Fibroblast of villous mesenchyme (primary cell): Measurements from ENCODE around the gene DLL4. TPM values are rescaled to one million over a fixed set of nuclear protein-coding genes. Genes with fewer than 3 reads are reported as not detected.
A peak's percentile ranks its signal among the peaks of the same experiment; 100 is the strongest.

Experiments
- DNase-seq: peaks from one replicate; pipeline ENCODE4 v3.0.0-alpha.2; 2010; ENCODE audit warnings: low read depth
- H3K4me3 ChIP-seq: 2 replicates; pipeline ENCODE4 v1.5.1; 2011; ENCODE audit warnings: low read depth, mild to moderate bottlenecking, low read length
- total RNA-seq: library from RNA; depleted of rRNA; stranded (reverse); fragments of >200 nt; gene quantifications from 2 replicates; pipeline ENCODE4 v1.2.3, GENCODE V29; 2012
- TF ChIP-seq, protein P1 (sequence below): IDR thresholded peaks from 2 replicates; pipeline ENCODE4 v1.5.1; 2012; ENCODE audit warnings: low read depth, mild to moderate bottlenecking, low read length; ENCODE audit not compliant: insufficient read depth

DLL4 gene
- total RNA-seq, 1 donor: 6.0 TPM

DNA sequence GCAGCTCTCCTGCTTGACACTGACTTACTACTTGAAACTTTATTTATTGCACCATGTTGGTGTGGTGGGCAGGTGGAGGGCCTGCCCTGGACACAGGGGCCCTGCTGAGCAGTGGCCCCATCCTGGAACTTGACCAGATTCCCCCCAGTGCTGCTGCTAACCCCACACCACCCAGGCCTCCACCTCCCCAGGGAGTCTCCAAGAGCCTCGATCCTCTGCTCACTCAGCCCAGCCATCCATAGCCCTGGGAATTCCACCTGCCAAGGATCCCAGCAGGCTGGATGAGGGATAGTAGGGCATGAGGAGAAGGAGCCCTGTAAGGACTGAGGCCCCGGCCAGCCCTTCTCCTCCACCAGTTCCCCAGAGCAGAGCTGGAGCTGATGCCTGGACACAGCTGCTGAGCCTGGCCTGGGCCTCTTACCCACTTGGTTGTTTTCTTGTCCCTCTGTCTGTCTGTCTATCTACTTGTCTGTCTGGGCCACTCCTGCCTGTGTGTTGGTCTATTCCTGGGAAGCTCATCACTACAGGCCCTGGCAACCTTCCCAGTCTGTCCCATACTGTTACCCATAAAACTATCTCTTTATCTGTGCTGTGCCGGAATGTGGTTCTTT is 26.9 kb downstream of the DLL4 start:
- TF ChIP-seq, protein P1, sequence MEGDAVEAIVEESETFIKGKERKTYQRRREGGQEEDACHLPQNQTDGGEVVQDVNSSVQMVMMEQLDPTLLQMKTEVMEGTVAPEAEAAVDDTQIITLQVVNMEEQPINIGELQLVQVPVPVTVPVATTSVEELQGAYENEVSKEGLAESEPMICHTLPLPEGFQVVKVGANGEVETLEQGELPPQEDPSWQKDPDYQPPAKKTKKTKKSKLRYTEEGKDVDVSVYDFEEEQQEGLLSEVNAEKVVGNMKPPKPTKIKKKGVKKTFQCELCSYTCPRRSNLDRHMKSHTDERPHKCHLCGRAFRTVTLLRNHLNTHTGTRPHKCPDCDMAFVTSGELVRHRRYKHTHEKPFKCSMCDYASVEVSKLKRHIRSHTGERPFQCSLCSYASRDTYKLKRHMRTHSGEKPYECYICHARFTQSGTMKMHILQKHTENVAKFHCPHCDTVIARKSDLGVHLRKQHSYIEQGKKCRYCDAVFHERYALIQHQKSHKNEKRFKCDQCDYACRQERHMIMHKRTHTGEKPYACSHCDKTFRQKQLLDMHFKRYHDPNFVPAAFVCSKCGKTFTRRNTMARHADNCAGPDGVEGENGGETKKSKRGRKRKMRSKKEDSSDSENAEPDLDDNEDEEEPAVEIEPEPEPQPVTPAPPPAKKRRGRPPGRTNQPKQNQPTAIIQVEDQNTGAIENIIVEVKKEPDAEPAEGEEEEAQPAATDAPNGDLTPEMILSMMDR: no peak
- peak; percentile 47 for DNase-seq
- peak overlapping the region; percentile 93 for H3K4me3 ChIP-seq

DNA sequence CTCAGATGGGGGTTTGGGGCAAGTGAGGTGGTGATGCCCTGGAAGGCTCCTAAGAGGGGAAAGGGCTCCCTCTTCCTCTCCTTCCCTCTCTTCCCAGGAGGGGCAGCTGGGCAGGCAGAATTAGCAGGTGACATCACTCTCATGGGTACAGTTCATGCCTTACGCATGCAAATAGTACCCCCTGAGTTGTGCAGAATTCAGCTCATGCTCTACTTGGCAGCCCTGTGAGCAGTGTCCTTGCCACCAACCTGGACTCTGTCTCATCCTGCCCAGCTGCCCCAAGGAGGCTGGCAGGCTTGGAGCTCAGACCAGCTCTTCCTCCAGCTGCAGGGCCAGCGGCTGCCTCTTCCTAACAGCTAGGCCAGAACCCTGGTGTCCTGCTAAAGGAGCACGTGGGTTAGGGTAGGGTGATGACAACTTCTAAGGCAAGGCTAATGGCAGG is 27.4 kb downstream of the DLL4 start:
- TF ChIP-seq, protein P1: no peak
- H3K4me3 ChIP-seq: peak overlapping the region; percentile 93
- DNase-seq: no peak

DNA sequence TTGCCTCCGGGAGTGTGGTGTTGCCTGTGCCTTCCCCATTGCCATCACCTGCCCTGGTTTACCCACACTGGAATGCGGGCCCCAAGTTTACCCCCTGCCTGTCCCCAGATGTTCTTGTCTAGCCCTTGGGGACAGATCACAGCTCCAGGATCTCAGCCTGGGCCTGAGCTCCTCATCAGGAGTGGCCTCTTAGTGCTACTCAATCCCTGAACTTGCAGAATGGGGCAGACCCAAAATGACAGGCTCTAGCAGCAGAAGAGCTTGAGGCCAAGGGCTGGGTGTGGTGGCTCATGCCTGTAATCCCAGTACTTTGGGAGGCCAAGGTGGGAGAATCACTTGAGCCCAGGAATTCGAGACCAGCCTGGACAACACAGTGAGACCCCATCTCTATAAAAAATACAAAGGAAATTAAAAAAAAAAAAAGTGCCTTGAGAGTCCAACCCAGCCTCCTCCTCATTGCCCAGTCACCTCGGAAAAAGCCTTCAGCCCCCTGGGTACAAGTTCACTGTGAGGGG is 28.0 kb downstream of the DLL4 start:
- TF ChIP-seq, protein P1: no peak
- DNase-seq: no peak
- no peak overlapping the region for H3K4me3 ChIP-seq

DNA sequence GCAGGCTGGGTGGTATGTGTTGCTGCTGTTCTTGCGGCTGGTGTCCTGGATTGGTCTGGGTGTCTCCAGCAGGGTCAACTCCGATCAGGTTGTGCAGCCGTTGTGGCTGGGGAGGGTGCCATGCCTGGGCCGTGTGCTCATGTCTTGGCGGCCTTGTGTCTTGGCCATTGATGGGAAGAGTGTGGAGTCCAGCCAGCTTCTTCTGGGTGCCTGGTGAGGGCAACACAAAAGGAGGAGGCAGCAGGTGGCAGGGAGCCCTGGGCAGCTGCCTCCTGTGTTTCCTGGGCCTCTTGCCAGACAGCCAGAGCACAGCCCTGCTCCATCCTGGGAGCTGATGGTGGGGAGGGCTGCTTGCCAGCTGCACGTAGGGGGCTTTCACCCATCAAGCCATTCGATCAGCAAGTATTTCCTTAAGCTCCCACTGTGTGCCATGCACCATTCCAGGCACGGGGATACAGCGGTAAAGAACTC is 28.5 kb downstream of the DLL4 start:
- no peak overlapping the region for H3K4me3 ChIP-seq
- TF ChIP-seq, protein P1: no peak
- no peak for DNase-seq

DNA sequence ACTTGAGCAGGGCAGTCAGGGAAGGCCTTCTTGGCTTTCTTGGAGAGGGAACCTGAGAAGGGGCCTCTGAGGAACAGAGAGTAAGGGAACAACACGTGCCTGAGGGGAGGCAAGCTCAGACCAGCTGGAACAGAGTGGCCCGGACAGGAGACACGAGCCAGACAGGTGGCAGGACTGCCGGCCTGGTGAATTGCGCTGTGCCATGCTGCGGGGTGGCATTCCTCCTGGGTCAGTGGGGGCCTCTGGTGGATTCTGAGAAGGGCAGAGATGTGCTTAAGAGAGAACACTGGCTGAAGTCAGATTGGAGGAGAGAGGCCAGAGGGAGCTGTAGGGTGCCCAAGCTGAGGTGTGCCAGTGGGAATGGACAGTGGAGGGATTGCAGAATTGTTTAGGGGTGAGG is 29.0 kb downstream of the DLL4 start:
- no peak overlapping the region for H3K4me3 ChIP-seq

DNA sequence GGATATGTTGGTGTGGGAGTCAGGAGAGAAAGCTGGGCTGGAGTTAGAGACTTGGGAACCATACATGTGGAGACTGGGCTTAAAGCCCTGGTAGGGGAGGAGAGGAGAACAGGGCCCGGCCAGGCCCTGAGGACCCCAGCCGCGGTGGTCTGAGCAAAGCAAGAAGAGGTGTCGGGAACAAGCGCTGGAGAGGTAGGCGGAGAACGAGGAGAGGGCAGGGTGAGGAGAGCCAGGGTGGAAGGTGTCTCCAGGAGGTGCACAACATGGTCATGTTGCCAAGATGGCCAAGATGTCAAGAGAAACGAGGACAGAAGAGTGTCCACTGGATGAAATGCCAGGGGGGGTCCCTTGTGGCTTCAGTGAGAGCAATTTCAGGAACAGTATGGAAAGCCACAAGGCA is 29.6 kb downstream of the DLL4 start:
- TF ChIP-seq, protein P1: no peak
- DNase-seq: no peak

More for the DNA sequence above, 29.0 kb downstream of the DLL4 start:
- no peak for DNase-seq
- TF ChIP-seq, protein P1: no peak

More for the DNA sequence above, 29.6 kb downstream of the DLL4 start:
- no peak overlapping the region for H3K4me3 ChIP-seq
